ENCODE results near the gene TMEM132A. TPM values are rescaled to one million over a fixed set of nuclear protein-coding genes. Genes with fewer than 3 reads are reported as not detected.

TMEM132A gene
- total RNA-seq, 6 experiments from 2014 or later, result 23.8 to 32.2 (median 26.9) TPM

DNA sequence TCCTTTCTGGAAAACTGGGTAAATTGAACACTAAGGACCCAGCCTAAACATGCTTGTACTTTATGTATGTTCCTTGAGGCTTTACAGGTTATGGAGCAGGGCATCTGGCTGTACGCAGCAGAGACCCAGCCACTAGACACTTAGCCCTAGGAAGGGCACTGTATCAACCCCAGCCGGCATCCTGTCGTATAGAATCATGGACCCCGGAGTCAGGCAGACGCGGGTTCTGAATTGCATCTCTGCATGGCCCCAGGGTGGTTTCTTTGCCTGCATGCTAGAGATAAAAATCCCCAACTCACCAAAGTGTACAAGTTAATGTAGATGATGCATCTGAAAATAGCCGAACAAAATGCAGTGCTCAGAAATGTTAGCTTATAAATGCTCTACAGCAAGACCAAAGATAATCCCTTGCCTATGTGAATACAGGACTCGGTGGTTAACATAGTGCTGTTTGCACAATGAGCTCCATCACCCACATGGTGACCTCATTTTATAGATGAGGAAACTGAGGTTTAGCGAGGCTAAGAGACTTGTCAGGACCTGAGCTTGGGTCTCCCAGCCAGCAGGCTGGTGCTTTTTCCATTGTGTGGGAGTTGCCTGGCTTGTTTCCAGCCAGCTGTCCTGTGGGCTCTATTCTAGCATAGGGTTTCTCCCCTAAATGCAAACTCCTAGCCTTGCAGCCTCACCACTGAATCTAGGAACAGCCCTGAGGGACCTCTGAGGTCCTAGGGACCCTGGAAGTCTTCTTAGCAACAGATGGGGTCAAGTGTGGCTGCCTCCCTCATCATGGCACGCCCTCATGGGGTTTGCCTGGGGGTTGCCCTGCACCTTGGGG, 54.5 kb downstream of the TMEM132A start:
- Mint-ChIP-seq H3K4me3 (no peak overlapping the region), H3K36me3 (ENCODE audit: low read depth) (no peaks in the 10 kb centered on the region), H3K4me1 (ENCODE audit: low read depth) (no peaks in the 10 kb centered on the region), H3K27me3 (ENCODE audit: insufficient read depth) (peaks cover 33% of the 10 kb centered on the region), H3K9me3 (no peaks in the 10 kb centered on the region), H3K27ac (no peak overlapping the region)
- TF ChIP-seq, protein P1, sequence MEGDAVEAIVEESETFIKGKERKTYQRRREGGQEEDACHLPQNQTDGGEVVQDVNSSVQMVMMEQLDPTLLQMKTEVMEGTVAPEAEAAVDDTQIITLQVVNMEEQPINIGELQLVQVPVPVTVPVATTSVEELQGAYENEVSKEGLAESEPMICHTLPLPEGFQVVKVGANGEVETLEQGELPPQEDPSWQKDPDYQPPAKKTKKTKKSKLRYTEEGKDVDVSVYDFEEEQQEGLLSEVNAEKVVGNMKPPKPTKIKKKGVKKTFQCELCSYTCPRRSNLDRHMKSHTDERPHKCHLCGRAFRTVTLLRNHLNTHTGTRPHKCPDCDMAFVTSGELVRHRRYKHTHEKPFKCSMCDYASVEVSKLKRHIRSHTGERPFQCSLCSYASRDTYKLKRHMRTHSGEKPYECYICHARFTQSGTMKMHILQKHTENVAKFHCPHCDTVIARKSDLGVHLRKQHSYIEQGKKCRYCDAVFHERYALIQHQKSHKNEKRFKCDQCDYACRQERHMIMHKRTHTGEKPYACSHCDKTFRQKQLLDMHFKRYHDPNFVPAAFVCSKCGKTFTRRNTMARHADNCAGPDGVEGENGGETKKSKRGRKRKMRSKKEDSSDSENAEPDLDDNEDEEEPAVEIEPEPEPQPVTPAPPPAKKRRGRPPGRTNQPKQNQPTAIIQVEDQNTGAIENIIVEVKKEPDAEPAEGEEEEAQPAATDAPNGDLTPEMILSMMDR (IDR thresholded peaks at IDR 0.05), result no peak
- no peak for DNase-seq

GRCh38 chr11:60981515-60981914, 57.3 kb downstream of the TMEM132A start:
- Mint-ChIP-seq H3K27ac (no peak overlapping the region), H3K36me3 (ENCODE audit: low read depth) (no peaks in the 10 kb centered on the region)
- DNase-seq, result no peak

GRCh38 chr11:60982184-60982583, 57.9 kb downstream of the TMEM132A start:
- TF ChIP-seq, protein P1 (IDR thresholded peaks at IDR 0.05), result no peak

More at GRCh38 chr11:60981515-60981914, 57.3 kb downstream of the TMEM132A start:
- Mint-ChIP-seq H3K4me1 (ENCODE audit: low read depth) (peaks cover 11% of the 10 kb centered on the region), H3K27me3 (ENCODE audit: insufficient read depth) (peaks cover 38% of the 10 kb centered on the region), H3K4me3 (no peak overlapping the region), H3K9me3 (no peaks in the 10 kb centered on the region)
- TF ChIP-seq, protein P1 (IDR thresholded peaks at IDR 0.05), result no peak

GRCh38 chr11:60984149-60984548, 59.9 kb downstream of the TMEM132A start:
- H3K4me3 Mint-ChIP-seq, result no peak overlapping the region
- DNase-seq, result no peak

More at GRCh38 chr11:60982184-60982583, 57.9 kb downstream of the TMEM132A start:
- Mint-ChIP-seq H3K27me3 (ENCODE audit: insufficient read depth) (peaks cover 37% of the 10 kb centered on the region), H3K4me3 (no peak overlapping the region), H3K36me3 (ENCODE audit: low read depth) (no peaks in the 10 kb centered on the region), H3K27ac (no peak overlapping the region), H3K4me1 (ENCODE audit: low read depth) (peaks cover 12% of the 10 kb centered on the region), H3K9me3 (no peaks in the 10 kb centered on the region)
- DNase-seq, result no peak

DNA sequence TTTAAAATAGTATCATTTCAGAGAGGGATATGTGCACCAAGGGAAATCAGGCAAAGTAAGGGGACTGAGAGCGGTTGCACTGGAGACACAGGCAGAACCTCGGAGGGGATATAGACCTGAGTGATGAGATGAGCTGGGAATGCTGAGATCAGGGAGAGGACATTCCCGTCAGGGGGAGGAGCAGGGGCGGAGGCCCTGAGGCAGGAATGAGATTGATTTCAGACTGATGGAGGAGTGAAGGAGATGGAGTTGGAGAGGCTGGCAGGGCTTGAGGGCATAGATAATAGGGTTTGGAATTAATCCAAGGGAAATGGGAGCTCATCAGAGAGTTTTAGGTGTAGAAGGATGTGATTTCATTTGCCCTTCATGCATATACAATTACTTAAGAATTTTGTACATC, 60.4 kb downstream of the TMEM132A start:
- Mint-ChIP-seq H3K27ac (no peak overlapping the region), H3K4me1 (ENCODE audit: low read depth) (peaks cover 12% of the 10 kb centered on the region), H3K4me3 (no peak overlapping the region), H3K9me3 (no peaks in the 10 kb centered on the region), H3K27me3 (ENCODE audit: insufficient read depth) (peaks cover 40% of the 10 kb centered on the region), H3K36me3 (ENCODE audit: low read depth) (no peaks in the 10 kb centered on the region)
- DNase-seq, result no peak
- TF ChIP-seq, protein P1 (IDR thresholded peaks at IDR 0.05), result no peak

More at GRCh38 chr11:60984149-60984548, 59.9 kb downstream of the TMEM132A start:
- Mint-ChIP-seq H3K27me3 (ENCODE audit: insufficient read depth) (peaks cover 38% of the 10 kb centered on the region), H3K36me3 (ENCODE audit: low read depth) (no peaks in the 10 kb centered on the region), H3K4me1 (ENCODE audit: low read depth) (peaks cover 12% of the 10 kb centered on the region), H3K27ac (no peak overlapping the region), H3K9me3 (no peaks in the 10 kb centered on the region)
- TF ChIP-seq, protein P1 (IDR thresholded peaks at IDR 0.05), result no peak

Measured in HFFc6 (cell line).